Measurements from ENCODE around the gene EXOC6.

Gene EXOC6, protein sequence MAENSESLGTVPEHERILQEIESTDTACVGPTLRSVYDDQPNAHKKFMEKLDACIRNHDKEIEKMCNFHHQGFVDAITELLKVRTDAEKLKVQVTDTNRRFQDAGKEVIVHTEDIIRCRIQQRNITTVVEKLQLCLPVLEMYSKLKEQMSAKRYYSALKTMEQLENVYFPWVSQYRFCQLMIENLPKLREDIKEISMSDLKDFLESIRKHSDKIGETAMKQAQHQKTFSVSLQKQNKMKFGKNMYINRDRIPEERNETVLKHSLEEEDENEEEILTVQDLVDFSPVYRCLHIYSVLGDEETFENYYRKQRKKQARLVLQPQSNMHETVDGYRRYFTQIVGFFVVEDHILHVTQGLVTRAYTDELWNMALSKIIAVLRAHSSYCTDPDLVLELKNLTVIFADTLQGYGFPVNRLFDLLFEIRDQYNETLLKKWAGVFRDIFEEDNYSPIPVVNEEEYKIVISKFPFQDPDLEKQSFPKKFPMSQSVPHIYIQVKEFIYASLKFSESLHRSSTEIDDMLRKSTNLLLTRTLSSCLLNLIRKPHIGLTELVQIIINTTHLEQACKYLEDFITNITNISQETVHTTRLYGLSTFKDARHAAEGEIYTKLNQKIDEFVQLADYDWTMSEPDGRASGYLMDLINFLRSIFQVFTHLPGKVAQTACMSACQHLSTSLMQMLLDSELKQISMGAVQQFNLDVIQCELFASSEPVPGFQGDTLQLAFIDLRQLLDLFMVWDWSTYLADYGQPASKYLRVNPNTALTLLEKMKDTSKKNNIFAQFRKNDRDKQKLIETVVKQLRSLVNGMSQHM

DNA sequence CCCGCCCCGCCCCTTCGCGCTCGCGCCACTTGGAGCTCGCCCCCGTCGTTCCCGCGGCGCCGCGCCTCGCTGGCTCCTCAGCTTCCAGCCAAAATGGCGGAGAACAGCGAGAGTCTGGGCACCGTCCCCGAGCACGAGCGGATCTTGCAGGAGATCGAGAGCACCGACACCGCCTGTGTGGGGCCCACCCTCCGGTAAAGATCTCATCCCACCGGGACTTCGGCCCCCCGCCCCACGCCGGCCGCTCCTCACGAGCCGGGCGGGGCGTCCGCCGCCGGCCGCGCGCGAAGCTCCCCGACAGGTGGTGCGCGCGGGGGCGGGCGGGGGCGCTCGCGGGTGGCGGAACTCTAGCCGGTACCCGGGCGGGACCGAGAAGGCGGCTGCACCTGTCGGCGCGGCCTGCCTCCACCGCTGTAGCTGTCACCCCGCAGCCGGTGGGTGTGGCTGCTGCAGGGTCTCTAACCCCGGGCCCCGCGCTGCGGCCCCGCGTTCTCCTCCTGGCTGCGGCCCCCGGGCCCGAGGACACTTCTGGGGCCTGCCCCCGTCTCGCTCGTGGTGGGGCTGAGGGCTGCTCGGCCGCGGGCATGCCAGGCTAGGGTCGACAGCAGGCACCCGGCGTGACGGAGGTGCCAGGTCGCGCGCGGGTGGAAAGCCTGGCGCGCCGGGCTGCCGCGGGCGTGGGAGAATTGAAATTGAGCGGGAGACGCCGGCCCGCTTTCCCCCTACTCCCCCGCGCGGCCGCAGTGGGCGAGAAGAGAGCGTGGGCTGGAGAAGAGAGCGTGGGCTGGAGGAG is at the start of gene EXOC6:
EXOC6 (plus strand) TSS at position 80 of the 793 bp plus-strand sequence; CDS start at position 94, 14 bp downstream.
- peak; percentile 84 for DNase-seq

DNA sequence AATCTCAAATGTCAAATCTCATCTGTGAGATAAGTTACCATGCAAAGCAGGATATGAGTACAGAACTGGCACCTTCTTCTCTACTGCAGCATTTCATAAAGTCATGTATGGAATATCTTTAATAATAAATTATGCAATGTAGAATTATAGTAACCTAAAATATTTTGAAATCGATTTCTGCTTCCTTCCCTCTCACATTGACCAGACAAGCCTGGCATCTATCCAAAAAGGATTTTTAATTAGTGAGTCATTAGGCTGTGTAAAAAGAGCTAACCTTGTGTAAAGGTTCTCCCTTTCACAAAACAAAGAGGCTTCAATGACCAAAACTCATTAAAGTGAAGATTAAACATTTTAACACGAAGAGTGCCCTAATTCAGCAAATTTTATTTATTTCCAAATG is 48.8 kb upstream of the EXOC6 start:
- no peak for DNase-seq

DNA sequence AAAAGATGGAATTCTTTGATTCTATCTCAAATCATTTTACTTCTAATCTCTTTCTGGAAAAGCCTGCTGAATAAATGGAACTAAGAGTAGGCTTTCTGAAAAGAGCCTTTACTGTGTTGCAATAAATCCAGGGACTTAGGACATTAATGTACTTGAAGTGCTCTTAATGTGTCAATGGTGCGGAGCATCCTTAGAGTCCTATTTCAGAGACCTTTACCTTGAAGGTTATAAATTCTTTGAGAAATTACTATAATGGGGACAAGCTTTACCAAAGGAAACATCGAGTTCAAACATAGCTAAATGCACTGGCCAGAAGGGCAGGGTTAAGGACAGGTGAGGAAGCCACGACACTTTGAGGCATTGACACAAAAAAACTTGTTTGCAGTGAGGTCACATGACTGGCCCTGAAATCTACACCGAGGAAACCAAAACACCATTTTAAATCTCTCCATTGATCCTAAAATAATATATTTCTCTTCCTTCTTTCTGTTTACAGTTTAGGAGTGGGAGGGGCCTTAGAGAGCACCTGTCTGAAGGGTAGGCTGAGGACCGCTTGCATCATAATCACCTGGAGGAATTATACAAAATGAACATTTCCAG is 48.1 kb upstream of the EXOC6 start:
- no peak for DNase-seq

DNA sequence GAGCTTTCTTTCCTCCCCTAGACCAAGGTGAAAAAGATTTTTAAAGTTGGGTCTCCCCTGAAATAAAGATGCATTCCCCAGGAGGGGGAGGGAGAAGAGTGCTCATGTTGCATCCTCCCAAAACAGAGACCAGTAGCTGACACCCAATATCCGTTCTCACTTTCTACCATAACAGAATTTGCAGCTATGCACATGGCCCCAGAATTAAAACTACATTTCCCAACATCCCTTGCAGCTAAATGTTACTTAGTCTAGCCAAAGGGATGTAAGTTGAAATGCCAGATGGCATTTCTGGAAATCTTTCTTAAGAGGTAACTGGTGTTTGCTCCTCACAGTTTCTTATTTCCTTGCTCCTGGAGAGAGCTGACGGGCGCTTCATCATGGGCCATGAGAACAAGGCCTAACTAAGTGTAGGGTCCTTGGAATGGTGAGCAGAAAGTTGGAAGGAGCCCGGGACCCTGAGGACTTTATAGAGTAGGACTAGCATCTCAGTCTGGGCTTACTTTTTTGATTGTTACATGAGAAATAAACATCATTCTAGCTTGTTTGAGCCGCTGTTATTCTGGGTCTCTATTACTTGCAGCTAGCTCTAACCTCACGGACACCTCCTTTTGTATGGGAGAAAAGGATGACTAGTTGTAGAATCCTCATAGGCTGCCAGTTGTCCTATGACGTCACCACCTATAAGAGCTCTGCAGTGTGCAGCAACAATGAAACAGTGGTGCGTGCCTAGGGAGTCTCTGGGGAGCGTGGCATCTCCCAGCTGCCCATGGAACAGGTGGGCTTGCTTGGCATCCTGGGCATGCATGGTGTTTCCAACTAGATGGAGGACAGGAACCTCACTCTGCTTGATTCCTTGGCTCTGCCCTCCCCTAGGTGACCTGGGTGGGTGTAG is 46.1 kb upstream of the EXOC6 start:
- DNase-seq, result no peak

DNA sequence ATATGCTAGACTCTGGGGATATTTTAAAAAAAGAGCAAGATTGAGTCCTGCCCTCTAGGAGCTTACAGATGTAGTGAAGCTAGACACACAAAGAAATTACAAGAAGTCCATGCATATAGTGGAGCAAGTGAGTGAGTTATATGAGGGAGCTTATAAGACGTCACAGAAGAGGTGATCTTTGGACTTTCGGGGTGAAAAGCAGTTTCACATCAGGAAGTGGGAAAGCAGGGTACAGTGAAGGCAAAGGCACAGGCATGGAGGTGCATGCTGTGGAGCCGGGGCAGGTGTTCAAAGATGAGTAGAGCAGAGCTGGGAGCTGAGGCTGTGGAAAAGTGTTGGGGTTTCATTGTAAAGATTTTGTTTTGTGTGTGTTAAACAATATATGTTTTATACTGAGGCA is 38.5 kb upstream of the EXOC6 start:
- no peak for DNase-seq

DNA sequence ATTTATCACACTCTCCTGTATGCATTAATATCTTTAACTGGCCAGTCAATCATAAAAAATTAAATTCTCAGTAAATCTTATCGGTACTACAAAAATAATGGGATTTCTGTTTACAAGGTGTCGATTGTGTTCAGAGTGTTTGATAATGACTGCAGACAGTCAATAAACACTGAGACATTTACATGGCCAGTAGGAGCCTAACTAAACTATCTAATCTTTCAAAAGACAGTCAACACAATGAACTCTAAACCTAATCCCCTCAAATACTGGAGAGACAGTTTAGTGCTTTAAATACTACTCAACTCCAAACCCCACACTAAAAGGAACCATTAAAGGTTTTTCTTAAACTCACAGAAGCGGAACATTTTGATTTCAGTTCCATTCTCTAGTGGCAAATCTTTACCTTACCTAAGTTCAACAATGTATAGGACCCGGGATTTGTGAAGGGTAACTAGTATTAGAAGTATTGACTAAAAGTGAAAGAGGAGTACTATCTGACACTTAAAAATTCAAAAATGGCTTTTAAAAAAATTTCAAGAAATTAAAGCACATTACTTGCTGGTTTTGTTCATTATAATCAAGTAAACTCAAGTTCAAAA is 37.3 kb upstream of the EXOC6 start:
- no peak for DNase-seq

DNA sequence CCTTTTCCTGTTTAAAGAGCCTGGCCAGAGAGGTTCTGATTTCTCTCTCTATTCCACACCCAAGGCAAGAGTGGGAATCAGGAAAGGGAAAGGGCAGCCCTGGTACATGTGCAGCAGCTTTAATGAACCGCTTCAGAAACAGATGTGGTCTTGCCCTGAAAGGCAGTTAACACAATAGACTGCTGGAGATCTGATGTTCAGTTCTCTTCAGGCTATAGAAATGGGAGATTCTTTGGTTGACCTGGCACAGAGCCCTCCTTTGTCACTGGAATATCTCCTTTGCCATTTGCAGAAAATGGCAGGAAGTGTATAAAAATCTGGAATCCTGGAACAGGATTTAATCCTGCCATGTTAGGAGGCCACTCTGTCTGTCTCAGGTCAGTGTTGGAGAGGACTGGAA is 36.3 kb upstream of the EXOC6 start:
- no peak for DNase-seq

DNA sequence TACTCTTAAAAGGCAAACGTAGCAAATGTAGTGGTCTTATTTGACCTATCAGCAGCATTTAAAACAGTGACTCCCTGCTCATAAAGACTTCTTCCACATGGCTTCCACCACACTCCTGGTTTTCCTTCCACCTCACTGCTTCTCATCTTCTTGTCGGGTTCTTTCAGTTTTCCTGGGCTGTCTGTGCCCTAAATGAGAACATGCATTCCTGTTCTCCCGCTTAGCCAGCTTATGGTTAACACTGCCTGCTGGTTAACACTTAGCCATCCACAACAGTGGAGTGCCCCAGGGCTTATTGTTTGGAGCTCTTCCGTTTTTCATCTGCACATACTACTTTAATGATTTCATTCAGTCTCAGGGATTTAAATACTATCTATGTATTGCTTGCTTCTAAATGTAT is 34.3 kb upstream of the EXOC6 start:
- no peak for DNase-seq

DNA sequence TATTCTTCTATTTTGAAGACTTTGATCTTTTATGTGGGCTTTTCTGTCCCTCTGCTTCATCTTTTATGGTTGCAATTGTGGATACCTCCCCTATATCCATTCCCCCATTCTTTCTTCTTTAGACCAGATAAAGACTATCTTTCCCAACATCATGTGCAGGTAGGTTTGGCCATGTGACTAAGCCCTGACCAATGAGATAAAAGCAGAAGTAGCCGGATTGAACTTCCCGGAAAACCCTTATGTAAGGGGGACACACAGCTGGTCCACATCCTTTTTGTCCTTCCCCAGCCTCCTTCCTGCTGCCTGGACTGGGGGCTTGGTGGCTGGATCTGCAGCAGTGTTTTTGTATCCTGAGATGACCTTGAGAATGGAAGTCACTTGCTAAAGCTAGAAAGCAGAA is 33.5 kb upstream of the EXOC6 start:
- DNase-seq, result no peak

DNA sequence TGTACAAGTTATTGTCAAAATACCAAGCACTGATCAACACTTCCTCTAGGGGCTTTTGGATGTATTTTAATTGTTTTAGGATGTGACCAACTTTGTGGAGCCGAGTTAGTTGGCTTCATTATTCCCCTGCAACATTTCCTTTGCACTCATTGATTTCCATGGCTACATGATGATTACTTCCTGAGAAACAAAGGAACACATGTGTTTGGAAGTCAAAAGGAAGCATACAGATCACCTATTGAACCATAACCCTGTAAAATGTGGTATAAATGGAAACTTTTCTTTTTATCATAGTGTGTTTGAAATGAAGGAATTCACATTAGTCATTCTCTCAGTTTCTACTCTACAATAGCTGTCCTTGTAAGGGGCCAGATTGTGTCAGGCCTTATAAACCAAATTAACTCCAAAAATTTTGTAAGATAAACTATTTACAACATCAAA is 32.2 kb upstream of the EXOC6 start:
- no peak for DNase-seq

DNA sequence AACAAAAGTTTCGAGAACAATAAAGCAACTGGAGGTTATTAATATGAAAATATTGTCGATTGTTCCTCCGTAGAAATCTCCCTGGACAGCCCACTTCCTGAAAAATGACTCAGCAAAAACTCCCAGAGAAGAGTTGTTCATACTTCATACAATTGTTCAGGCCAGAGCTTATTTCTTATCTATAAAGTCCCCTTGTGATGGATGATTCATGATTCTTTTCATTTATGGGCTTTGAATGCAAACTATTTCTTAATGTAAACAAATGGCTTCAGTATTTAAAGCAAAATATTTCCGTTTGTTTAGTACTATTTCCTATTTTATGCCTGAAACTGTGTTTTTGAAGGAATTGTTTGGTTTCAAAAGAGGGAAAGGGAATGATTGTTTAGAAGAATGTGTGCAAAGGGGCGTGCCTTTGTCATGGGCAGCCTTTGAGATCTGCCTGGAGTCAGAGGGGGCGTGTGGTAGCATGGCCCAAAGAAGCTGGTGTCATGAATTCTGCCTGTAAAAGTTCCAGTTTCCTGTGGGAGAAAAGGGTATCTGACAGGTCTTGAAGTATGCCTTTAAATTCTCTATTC is 26.2 kb upstream of the EXOC6 start:
- no peak for DNase-seq

DNA sequence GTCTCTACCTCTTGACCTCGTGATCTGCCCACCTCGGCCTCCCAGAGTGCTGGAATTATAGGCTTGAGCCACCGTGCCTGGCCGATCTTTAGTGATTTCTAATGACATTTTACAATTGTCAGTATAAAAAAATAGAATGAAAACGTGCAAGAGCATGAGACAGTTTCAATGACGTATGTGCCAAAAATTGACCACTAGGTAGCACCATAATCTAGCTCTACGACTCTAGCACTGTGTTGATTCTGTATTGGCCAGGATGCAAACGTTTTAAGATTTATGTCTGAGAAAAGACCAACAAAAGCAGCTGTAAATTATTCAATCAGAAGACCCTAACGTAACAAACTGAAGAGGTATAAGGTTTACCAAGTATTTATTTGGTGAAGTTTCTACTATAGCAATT is 25.4 kb upstream of the EXOC6 start:
- DNase-seq, result no peak

DNA sequence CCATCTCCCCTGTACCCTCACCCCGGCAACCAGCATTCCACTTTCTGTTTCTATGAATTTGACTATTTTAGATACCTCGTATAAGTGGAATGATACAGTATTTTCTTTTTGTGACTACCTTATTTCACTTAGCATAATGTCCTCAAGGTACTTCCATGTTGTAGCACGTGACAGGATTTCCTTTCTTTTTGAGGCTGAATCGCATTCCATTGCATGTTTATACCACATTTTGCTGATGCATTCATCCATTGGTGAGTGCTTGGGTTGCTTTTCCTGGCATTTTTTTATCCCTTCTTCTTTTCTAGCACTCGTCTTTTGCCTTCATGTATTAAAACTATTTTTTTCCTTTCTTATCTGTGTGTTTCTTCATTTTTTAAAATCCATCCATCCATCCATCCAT is 22.3 kb upstream of the EXOC6 start:
- DNase-seq, result no peak

DNA sequence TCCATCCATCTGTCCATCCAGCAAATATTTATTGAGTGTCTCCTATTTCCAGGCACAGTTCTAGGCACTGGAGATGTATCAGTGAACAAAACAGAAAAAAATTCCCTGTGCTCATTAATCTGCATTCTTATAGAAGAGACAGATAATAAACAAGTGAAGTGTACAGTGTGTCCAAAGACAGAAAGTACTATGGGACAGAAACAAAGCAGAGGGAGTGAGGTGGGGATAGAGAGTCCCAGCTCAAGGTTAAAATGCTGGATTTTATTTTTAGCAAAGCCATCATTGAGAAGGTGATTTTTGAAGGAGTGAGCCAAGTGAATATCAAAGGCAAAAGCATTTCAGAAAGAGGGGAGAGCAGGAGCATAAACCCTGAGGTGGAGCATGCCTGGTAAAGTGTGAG is 21.8 kb upstream of the EXOC6 start:
- DNase-seq, result no peak

DNA sequence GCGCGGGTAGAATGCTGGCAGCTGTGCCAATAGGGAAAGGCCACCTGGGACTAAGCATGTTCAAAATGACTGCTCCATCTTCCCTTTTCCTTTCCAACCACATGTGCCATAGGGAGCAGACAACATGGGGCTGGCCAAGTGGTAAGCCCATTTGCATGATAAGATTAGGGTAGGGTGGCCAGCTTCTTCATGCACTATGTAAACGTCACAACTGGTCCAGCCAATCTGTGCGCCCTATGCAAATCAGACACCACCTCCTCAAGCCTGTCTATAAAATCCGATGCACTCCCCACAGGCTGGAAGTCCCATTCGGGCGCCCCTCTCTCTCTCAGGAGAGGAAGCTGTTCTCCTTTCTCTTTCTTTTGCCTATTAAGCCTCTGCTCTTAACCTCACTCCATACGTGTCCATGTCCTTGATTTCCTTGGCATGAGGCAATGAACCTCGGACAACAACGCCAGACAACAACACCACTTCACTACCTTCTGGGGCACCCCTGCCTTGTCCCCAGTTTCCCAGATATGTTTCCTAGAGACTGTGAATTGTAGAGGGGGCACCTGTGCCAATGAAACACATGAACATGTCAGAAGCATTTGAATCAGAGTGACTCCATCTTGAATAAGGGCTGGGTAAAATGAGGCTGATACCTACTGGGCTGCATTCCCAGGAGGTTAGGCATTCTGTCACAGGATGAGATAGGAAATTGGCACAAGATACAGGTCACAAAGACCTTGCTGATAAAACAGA is 19.1 kb upstream of the EXOC6 start:
- no peak for DNase-seq

DNA sequence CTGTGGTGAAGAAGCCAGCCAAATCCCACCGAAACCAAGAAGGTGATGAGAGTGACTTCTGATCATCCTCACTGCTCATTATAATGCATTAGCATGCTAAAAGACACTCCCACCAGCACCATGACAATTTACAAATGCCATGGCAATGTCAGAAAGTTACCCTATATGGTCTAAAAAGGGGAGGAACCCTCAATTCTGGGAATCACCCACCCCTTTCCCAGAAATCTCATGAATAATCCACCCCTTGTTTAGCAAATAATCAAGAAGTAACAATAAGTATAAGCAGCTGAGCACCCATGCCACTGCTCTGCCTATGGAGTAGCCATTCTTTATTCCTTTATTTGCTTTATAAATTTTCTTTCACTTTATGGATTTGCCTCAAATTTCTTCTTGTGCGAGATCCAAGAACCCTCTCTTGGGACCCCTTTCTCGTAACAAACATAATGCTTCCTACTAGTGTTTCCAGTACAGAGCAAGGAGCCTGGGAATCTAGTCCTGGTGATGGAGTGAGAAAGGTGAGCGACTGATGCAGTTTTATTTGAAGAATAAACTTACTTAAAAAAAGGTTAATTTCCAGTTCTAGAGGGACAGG is 18.4 kb upstream of the EXOC6 start:
- no peak for DNase-seq

DNA sequence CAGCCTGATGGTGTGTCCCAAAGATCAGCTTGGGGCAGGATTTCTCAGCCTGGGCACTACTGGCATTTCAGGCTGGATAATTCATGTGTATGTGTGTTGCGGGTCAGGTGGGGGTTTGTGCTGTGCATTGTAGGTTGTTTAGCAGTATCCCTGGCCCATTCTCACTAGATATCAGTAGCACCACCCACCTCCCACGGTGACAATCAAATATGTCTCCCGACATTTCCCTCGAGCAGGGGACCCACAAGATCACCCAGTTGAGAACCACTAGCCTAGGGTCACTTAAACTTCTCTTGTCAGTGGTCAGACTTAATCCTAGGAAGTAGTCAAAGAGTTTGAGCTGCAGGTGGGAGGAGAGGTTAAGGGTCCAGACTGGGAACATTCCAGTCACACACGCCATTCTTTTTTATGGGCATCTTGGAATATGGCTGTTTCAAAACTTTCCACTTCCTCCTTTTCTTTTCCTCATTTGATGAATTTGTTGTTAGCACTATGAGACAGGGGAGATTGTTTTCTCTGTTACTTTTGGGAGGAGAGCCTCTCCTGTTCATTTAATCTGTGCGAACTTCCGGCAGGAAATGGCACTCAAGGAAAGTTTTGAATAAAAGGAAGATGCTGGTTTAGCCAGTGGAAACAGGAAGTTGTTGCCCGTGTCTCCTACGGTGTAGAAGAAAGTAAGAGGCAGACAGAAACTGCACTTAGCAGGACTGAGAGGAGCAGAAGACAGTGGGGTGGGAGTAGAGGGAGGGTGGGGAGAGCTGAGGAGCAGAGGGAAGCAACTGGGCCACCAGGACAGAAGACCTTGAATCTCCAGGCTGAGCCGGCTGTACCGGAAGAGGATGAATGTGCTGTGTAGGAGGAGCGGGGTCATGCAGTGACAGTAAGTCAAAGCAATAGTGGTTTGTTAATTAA is 17.6 kb upstream of the EXOC6 start:
- DNase-seq, result no peak

DNA sequence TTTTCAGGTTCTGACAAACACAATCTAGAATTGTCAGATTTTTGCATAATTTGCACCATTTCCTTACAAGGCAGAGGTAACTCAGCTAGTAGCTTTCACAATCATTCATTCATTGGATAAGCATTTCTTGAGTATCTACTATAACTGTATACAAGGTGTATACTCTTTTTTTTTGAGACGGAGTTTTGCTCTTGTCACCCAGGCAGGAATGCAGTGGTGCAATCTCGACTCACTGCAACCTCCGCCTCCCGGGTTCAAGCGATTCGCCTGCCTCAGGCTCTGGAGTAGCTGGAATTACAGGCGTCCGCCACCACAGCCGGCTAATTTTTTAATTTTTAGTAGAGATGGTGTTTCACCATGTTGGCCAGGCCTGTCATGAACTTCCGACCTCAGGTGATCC is 16.2 kb upstream of the EXOC6 start:
- DNase-seq, result no peak
